ENCODE results near the gene DOCK11.
"Not testable (repeated sequence)": the region's sequence is repeated elsewhere in the genome, so short reads cannot be mapped to it uniquely, and the experiment has no call there.

- not testable (repeated sequence) for TF ChIP-seq ZNF660 (tag by site-specific recombination; IDR thresholded peaks at IDR 0.05); ZNF37A (tag by site-specific recombination; IDR thresholded peaks at IDR 0.05); CTCF (tag by site-specific recombination; IDR thresholded peaks at IDR 0.05); MEIS1 (CRISPR knock-in tag; IDR thresholded peaks at IDR 0.05; ENCODE audit: borderline replicate concordance); ZNF19 (tag by site-specific recombination; IDR thresholded peaks at IDR 0.05; ENCODE audit: low read depth); ZNF785 (tag by site-specific recombination; IDR thresholded peaks at IDR 0.05); ZNF621 (tag by site-specific recombination; IDR thresholded peaks at IDR 0.05); ZNF560 (tag by site-specific recombination; IDR thresholded peaks at IDR 0.05; ENCODE audit: borderline replicate concordance); ZNF596 (tag by site-specific recombination; IDR thresholded peaks at IDR 0.05); ZNF513 (tag by site-specific recombination; IDR thresholded peaks at IDR 0.05)
Observed at GRCh38 chrX:118482384-118482783, 13.2 kb upstream of the DOCK11 start.

Data from HEK293 (cell line).